ENCODE measurements around the gene ZNF318.
"Not testable (repeated sequence)": the region's sequence is repeated elsewhere in the genome, so short reads cannot be mapped to it uniquely, and the experiment has no call there.

The ZNF318 gene

GRCh38 chr6:43380858-43381257, 11.4 kb upstream of the ZNF318 start:
- DNase-seq: not testable (repeated sequence)

- no peak for DNase-seq
Observed at GRCh38 chr6:43378631-43379030, 9.2 kb upstream of the ZNF318 start.

- DNase-seq: no peak
Observed at GRCh38 chr6:43377710-43378229, 8.3 kb upstream of the ZNF318 start.

- no peak for DNase-seq
Observed at GRCh38 chr6:43376551-43376981, 7.1 kb upstream of the ZNF318 start.

GRCh38 chr6:43375693-43376092, 6.2 kb upstream of the ZNF318 start:
- no peak for DNase-seq

- no peak for DNase-seq
Observed at GRCh38 chr6:43373252-43373875, 3.9 kb upstream of the ZNF318 start.

- not testable (repeated sequence) for DNase-seq
Observed at GRCh38 chr6:43370003-43370580, 645 bp upstream of the ZNF318 start.

- no peak for DNase-seq
Observed at GRCh38 chr6:43368259-43369160, 937 bp downstream of the ZNF318 start.

GRCh38 chr6:43367245-43367984, 2.0 kb downstream of the ZNF318 start:
- no peak for DNase-seq

- no peak for DNase-seq
Observed at GRCh38 chr6:43361269-43361668, 8.2 kb downstream of the ZNF318 start.

GRCh38 chr6:43359831-43360230, 9.6 kb downstream of the ZNF318 start:
- no peak for DNase-seq

GRCh38 chr6:43359381-43359780, 10.1 kb downstream of the ZNF318 start:
- no peak for DNase-seq

- DNase-seq: no peak
Observed at GRCh38 chr6:43355862-43356590, 13.4 kb downstream of the ZNF318 start.

GRCh38 chr6:43351951-43352350, 17.5 kb downstream of the ZNF318 start:
- not testable (repeated sequence) for DNase-seq

GRCh38 chr6:43347444-43347843, 22.0 kb downstream of the ZNF318 start:
- no peak for DNase-seq

GRCh38 chr6:43347021-43347420, 22.4 kb downstream of the ZNF318 start:
- DNase-seq: no peak

GRCh38 chr6:43346243-43346642, 23.2 kb downstream of the ZNF318 start:
- not testable (repeated sequence) for DNase-seq

GRCh38 chr6:43339168-43339567, 30.3 kb downstream of the ZNF318 start:
- DNase-seq: no peak

GRCh38 chr6:43338243-43338642, 31.2 kb downstream of the ZNF318 start:
- no peak for DNase-seq

- no peak for DNase-seq
Observed at GRCh38 chr6:43336382-43336781, 33.1 kb downstream of the ZNF318 start.

- DNase-seq: no peak
Observed at GRCh38 chr6:43335469-43335868, 34.0 kb downstream of the ZNF318 start.

GRCh38 chr6:43334466-43335095, 34.9 kb downstream of the ZNF318 start:
- DNase-seq: no peak
